Fibroblast of skin of right quadriceps (primary cell): ENCODE results near the gene ITPR1.

Source experiments
- DNase-seq: peaks from one replicate; pipeline ENCODE4 v3.0.0-alpha.2; 2013

The ITPR1 gene

GRCh38 chr3:4797201-4797705 lies 304.1 kb downstream of the ITPR1 start:
- no peak for DNase-seq

DNA sequence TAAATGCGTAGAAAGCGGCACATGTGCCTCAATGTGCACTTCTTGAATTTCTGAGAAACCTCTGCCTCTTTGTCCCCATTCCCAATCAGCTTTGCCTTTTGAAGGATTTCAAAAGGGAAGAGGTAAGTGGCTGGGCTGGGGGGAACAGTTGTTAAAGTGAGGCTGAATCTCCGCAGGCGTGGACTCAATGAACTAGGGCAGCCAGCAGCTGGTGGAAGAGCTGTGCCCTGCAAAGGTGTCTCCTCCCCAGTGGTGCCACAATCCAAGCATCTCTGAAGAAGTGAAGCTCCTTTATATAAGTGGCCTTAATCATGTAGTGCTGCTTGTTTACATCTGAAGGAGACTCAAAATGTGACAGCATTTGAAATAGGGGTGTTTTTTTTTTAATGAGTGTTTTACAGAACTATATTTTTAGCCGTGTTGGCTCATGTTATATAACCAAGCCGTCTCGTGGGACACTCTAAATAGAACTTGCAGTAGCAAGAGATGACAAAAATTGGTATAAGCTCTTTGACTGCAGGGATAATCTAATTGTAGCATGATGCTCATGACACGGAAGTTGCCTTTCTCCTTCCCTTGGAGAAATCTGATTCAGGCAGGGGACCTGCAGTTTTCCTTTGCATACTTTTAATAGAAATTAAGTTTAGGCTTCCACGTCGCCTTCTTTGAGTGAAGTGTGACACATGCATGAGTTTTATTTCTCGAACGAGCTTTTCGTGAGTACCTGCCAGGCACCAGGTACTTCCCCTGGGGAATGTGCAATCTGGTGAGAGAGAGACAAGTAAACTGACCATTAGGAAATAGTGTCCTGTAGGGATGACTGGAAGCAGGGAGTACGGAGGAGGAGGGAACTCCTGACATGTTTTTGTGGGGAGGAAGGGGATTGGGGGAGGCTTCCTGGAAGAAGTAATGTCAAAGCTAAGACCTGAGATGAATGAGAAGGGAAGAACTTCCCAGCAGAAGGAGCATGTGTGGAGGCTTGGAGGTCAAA lies 306.4 kb downstream of the ITPR1 start:
- no peak for DNase-seq

DNA sequence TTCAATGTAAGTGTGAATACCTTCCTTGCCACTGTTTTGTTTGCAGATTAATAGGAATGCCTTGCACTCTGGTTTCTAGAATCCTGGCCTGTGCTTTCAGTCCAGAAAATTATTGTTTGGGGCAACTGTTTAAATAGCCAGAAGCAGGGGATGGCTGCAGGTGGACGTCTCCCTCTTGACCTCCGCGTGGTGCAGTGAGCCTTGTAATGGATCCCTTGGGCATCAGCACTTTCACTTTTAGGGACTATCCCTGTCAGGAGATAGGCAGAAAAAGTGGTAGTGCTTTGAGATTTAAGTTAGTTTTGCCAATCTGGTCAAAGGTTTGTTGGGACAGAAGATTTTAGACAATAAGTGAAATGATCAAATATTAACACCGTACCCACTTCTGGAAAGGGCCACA lies 307.4 kb downstream of the ITPR1 start:
- no peak for DNase-seq

- no peak for DNase-seq
These were observed 308.7 kb downstream of the ITPR1 start for GRCh38 chr3:4801892-4802291.

DNA sequence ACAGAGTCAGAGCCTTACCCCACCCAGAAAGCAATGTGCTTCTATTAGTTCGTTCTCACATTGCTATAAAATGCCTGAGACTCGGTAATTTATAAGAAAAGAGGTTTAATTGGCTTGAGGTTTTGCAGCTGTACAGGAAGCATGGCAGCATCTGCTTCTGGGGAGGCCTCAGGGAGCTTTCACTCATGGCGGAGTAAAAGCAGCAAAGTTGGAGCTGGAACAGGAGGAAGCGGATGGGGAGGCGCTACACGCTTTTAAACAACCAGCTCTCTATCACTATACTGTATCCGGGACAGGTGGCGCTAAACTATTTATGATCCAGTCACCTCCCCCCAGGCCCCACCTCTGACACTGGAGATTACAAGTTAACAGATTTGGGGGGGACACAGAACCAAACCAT lies 309.8 kb downstream of the ITPR1 start:
- no peak for DNase-seq

GRCh38 chr3:4804161-4805058 lies 311.3 kb downstream of the ITPR1 start:
- no peak for DNase-seq

- DNase-seq = no peak
These were observed 312.5 kb downstream of the ITPR1 start for GRCh38 chr3:4805662-4806061.

DNA sequence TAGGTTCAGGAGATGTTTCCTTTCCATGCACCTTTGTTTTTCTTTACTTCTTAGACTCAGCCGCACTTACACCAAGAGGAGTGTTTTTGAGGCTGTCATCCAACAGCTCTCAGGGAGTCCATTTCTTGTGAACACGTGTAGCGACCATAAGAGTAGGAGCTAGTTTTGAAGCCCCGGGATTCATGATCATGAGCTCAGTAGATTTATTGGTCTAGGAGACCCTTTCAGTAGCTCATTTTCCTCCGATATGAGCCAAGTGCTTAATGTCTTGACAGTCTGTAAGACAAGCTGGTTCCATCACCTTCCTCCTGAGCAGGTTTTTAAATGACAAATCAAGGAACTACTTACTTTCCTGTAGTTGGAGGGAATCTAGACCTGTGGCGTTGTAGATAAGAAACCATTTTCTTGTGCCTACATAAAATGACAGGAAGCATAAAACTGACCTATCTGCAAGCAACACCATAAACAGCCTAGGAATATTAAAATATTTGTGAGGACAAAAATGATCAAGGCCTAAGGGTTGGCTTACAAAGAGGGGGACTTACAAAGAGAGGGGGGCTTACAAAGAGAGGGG lies 313.5 kb downstream of the ITPR1 start:
- no peak for DNase-seq

DNA sequence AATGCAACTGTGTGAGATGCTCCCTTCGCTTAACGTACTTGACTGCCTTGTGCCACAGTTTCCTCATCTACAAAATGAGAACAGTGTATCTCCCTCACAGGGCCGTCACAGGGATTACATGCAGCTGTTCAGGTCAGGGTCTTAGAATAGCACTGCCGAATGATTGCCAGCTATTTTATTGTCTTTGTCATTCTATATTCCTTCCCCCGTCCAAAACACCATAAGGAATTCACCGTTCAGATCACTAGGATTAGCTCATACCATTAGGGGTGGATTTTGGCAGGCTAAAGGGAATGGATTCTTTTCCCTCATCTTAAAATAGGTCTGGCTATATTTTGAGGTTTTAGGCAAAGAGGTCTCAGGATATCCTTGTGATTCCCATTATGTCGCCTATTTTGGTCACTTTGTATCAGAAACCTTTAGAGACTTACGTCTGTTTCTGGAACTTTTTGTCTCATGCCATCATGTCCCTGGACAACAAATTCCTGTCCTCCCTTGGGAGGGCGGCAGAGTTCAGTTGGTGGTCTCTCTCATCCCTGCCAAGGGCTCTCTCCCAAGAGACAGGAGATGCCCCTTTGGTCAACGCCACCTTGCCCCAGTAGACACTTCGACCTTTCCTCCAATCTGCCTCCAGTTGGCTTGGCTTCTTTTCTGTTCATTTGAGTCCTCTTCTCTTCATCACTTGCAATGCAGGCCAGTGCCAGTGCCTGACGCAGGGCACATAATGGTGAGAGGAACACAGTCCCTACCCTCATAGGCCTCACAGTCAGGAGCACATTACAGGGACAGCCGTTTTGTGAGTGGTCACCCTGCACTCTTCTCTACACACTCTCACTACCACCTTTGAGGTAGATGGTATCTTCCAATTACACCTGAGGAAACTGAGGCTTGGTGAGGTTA lies 314.5 kb downstream of the ITPR1 start:
- DNase-seq = peak; percentile 34

- no peak for DNase-seq
These were observed 315.5 kb downstream of the ITPR1 start for GRCh38 chr3:4808637-4809036.

GRCh38 chr3:4809922-4810321 lies 316.8 kb downstream of the ITPR1 start:
- DNase-seq = no peak

DNA sequence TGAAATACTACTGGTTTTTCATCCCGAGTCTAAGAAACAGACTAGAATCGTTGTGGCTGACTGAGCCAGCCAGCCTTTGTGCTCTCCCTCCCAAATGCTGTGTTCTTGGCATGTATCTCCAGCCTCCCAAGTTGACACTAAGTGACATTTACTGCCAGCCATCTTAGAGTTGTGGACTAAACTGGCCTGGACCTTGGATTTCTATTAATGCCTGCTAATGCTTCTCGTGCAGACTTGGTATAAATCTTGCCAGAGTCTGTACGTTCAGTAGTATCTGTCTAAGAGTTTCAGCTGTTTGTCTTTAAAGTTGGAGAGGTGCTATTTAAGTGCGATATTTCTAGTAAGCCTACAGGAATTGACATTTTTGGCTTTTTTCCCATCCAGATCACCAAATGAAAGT lies 319.4 kb downstream of the ITPR1 start:
- DNase-seq = no peak

DNA sequence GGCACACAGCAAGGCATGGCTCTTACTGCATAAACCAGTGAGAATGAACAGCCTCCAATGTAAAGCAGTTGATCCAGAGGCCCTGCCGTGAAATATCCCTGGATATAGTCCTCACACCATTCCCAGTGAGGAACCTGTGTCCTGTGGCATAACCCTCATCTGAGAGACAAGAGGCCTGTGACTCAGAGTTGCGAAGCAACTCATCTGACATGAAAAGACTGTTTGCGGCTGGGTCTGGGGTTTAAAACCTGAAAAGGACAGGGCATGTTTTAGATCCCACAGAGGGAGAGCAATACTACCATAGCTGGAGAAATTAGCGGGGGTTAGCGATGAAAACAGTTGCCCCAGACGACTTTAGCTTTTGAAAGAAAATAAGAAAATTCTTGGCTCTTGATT lies 320.8 kb downstream of the ITPR1 start:
- no peak for DNase-seq

- peak; percentile 42 for DNase-seq
These were observed 321.3 kb downstream of the ITPR1 start for GRCh38 chr3:4814305-4814903.

GRCh38 chr3:4814904-4815574 lies 321.9 kb downstream of the ITPR1 start:
- DNase-seq = no peak

- DNase-seq = no peak
These were observed 323.2 kb downstream of the ITPR1 start for GRCh38 chr3:4816306-4816705.

GRCh38 chr3:4816718-4817117 lies 323.6 kb downstream of the ITPR1 start:
- no peak for DNase-seq

- DNase-seq = no peak
These were observed 324.0 kb downstream of the ITPR1 start for GRCh38 chr3:4817128-4817527.

DNA sequence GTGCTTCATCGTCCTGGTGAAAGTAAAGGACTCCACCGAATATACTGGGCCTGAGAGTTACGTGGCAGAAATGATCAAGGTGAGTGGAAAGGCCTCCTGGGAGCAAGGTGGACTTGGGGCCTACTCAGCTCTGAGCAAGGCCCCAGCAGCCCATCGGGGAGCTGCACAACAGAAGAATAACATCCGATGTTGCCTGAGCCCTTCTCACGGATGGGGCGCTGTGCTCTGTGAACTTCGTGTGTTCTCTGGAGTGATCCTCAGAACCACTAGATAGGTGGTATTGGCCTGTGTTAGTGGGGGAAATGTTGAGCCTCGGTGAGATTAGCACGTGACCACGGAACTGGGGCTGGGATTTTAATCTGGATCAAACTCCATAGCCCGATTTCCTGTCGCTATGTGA lies 325.0 kb downstream of the ITPR1 start:
- DNase-seq = no peak

DNA sequence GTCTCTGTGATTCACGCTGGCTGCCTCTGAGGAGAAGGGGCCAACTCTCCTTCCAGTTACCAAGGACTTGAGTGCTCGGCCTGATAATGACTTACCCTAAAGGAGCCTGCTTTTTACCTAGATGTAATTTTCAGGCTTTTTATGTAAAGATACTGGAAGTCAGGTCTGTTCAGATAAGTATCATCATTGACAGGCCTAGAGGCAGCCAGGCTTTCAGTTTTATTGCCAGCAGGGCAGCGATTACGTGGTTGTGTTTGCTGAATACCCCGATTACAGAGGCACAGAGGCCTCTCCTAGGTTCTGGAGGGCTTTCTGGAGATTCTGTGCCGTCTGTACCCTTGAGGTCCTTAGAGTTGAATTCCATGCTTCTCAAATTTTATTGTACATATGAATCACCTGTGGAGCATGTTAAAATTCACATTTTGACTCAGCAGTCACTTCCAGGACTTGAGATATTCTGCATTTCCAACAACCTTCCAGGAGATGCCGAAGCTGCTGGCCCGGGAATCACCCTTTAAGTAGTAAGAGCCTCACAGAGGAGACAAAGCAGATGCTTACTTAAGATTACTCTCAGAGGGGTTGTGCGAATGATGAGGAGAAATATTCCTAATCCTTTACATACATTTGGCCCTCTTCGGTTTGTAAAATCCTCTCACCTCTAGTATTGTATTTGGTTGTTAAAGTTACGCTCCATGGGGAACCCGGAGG lies 326.0 kb downstream of the ITPR1 start:
- no peak for DNase-seq
